HG03039 (cell line): ENCODE results near the gene SFTPA2.
"Not testable (repeated sequence)": the region's sequence is repeated elsewhere in the genome, so short reads cannot be mapped to it uniquely, and the experiment has no call there.

Experiments
- ATAC-seq: cut with Tn5 transposase; IDR thresholded peaks from one replicate; pipeline ENCODE4 v1.9.1; 2021; ENCODE audit warnings: mild to moderate bottlenecking, moderate library complexity; ENCODE audit not compliant: unreplicated experiment

The SFTPA2 gene

DNA sequence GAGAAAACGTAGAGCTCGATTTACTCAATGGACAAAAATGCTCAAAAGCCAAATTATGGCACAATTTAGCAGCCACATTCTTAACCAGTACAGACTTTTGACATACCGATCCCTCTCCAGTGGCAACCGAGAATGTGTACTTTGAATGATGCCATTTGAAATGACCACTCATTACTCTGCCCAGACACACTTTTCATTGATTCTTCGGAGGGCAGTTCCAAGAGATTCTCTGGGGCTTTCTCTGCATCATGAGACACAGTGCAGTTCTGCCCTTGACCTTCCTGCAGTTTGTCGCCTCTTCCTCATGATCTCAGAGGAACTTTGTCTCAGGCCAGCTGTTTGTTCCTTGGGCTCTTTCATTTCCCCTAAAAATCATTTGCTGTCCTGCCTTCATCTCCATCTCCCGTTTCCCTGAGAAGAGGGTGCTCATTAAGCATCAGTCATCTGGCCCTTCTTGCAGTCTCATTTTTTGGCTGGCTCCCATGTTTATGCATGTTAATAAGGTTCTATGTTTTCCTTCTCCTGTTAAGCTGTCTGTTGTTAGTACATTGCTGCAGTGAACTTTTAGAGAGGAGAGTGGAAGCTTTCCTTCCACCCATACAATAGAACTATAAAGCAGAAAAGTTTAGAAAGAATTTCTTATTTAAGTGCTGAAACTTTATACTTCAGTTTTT, 43.5 kb downstream of the SFTPA2 start:
- ATAC-seq, result not testable (repeated sequence)

DNA sequence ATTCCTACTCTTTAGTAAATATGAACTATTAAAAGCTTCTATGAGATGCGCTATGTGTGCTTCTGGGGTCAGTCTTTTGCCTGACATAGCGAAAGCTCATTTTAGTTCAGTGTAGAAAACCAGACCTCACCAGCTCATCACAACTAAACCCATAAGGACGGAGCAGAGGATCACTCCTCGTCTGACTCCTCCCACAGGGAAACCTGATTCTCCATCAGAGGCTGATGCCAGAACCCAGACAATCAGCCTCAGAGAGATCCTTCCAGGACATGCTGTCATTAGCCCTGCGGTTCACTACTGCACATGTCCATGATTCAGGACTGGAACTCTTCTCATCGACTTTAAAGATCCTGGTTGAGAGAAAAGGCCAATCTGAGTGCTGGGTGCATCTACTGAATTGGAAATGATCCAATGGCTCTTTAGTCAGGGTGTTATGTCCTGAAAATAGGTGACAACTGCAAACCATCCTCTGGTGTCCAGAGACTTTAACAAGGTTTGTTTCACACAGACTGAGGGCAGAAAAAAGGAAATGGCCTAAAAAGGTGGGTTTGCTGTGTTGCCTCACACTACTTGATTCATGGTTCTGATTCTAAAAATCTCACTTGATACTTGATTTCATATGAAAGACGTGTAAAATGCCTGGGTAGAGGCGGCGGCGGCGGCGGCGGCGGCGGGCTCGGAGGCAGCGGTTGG, 48.2 kb downstream of the SFTPA2 start, which contains the start of gene EIF5AL1:
Gene EIF5AL1 (plus strand): TSS at position 643 of the 693 bp plus-strand sequence. CDS start 117 bp downstream, outside the sequence.
- not testable (repeated sequence) for ATAC-seq

DNA sequence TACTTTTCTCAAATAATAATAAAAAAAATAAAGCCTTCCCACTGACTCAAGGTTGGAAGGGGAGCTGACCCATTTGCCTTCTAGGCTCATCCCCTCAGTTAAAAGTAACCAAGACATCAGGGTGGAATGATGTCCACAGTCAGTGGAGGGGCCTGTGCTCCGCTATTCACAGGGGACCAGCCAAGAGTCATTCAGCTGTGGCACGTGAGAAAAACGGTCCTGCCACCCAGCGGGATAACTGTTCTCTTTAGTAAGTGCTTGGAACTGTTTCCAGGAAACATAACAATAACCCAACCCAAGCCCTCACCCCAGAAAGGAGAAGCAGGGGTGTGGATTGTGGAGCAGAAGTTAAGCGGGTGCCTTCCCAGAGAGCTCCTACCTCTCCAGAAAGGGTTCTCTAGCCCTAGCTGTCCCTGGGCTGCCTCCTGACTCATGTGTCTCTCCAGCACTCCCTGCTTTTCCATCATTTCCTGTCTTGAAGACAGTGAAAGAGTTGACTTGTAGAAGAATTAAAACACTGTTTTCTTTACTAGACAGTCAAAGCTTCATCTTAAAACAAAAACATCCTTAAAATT, 50.2 kb downstream of the SFTPA2 start:
- not testable (repeated sequence) for ATAC-seq

DNA sequence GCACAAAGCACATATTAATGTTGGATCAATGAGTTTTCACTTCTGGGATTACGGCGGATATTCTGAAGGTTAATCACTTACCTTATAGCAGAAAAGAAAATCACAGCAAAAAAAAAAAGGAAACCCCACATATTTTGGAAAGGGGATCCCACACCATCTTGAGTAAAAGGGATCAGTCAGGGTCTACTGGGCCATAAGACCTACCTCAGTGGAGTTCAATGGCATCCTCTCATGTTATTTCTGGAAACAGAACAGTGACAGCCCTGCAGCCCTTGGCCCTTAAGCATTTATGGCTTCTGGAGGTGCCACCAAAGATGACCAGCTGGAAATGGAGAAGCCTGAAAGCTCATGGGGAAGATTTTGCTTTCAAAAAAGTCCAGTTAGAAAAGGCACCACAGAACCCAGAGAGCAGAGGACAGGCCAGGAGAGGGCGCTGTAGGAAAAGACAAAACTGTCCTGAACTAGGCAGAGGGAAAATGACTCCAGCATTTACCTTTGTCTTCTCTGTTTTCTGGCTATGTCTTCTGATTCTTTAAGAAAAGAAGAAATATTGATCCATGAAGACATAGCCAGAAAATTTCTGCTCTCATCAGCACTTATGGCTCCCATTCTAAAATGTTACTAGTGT, 50.8 kb downstream of the SFTPA2 start:
- not testable (repeated sequence) for ATAC-seq

DNA sequence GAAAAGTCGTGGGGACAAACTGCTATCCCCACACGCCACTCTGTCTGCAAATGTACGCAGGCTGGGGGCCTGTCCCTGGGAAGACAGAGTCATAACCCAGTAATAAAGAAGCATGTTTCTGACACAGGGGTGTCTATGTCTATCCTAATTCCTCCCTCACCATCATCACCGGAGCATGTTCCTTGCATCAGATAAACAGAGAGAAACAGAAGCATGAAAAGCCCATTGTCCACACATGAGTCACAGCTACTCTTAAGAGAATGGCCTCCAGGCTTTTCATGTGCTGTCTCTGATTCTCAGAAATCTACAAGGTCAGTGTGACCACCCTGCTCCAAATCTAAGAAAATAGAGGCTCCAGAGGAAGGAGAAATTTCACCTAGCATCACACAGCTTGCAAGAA, 52.0 kb downstream of the SFTPA2 start:
- ATAC-seq, result not testable (repeated sequence)

DNA sequence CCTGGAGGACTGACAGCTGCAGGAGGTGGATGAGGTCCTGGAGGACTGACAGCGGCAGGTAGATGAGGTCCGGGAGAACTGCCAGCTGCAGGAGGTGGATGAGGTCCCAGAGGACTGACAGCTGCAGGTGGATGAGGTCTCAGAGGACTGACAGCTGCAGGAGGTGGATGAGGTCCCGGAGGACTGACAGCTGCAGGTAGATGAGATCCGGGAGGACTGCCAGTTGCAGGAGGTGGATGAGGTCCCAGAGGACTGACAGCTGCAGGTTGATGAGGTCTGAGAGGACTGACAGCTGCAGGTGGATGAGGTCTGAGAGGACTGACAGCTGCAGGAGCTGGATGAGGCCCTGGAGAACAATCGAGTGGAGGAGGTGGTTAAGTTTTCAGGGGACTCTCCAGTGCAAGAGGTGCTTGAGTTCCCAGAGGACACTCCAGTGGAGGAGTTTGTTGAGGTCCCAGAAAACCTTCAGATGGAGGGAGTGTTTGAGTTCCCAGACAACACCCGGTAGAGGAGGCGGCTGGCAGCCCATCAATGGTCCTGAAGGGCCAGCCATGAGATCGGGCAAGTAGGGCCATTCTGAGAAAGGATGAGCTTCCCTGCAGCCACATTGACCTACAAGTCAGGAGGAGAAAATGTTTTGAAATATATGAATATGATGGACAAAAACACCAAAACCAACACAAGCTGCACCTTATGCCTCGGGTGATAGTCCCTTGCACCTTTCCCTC, 52.6 kb downstream of the SFTPA2 start:
- ATAC-seq, result no peak
